Epithelial cell of proximal tubule (primary cell): ENCODE results near the gene OTOG. TPM values are rescaled to one million over a fixed set of nuclear protein-coding genes. Genes with fewer than 3 reads are reported as not detected.

Experiments used
- DNase-seq: peaks from one replicate; pipeline ENCODE4 v3.0.0-alpha.2; 2011; ENCODE audit warnings: low read depth
- H3K4me3 ChIP-seq: 2 replicates; pipeline ENCODE4 v1.5.1; 2011; ENCODE audit warnings: low read depth, mild to moderate bottlenecking, low read length
- CTCF ChIP-seq: conservative IDR thresholded peaks from 2 replicates; pipeline ENCODE4 v1.5.1; 2012; ENCODE audit warnings: low read depth, mild to moderate bottlenecking, low read length
- total RNA-seq: library from RNA; depleted of rRNA; stranded (reverse); fragments of >200 nt; gene quantifications from 2 replicates; pipeline ENCODE4 v1.2.3, GENCODE V29; 2015

Gene OTOG
- total RNA-seq, 1 donor from 2014 or later, result not detected

DNA sequence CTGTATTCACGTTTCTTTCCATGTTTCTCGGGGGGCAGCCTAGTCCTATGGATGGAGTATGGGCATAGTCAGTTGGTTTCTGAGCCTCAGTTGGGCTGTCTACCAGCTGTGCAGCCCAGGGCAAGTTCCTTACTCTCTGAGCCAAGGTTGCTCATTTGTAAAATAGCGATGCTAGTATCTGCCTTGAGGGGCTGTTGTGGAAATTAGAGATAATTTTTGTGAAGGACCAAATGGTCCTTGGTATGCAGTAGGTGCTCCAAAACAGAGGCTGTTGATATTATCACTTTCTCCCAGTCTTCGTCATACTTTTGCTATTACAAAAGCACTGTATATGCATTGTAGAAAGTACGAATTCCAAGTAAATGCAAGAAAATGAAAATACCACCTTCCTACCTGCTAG, 89.7 kb downstream of the OTOG start:
- no peak for DNase-seq

DNA sequence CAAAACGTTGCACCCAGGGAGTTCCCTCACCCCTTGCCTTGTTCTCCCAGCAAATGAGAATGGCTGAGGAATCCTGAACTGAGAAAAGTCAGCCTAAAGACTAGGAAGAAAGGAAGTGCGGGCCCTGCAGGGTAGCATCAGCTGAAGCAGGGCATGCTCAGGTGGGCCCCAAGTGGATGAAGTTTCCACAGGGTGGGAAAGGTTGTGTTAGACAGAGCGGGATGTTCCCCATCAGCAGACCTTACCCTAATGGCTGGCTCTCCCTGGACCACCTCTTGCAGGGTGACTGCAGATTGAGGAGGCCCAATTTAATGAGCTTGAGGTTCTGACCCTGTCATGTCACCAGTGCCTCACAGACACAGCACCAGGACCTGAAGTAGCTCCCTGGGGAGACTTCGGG, 90.8 kb downstream of the OTOG start:
- no peak overlapping the region for H3K4me3 ChIP-seq
- no peak for TF ChIP-seq CTCF
- no peak for DNase-seq

More for the DNA sequence above, 89.7 kb downstream of the OTOG start:
- TF ChIP-seq CTCF, result no peak
- no peak overlapping the region for H3K4me3 ChIP-seq

DNA sequence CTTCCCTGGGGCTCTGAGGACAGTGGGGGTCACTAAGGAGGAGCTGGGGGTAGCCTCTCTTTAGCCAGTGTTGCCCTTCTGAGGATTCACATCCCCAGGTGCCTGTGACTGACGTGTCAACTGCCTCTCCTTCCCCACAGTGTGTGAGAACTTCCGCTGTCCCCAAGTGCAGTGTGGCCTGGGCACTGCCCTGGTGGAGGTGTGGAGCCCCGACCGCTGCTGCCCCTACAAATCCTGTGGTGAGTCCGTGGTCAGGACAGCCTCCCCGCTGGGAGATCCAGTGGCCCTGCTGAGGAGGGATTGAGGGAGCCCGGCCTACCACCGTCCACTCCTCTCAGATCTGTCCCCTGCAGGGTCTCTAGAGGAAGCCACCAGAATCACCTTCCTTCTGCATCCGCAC, 91.3 kb downstream of the OTOG start:
- DNase-seq, result no peak
- no peak overlapping the region for H3K4me3 ChIP-seq
- no peak for TF ChIP-seq CTCF

DNA sequence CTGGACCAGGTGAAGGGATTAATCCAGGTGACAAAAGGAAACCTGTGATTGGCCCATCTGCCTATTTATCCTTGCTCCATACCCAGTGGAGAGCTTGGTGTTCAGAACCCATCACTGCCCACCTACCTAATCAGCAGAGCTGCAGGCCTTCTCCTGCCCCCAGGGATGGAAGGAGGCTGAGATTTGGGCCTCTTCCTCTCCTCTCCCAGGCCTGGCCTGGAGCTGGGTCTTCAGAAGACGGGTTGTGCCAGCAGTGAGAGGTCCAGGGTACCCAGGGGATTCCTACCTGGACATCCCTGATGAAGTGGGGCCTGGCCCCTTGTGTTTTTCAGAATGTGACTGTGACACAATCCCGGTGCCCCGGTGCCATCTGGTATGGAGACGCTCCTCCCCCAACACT, 92.0 kb downstream of the OTOG start:
- no peak for TF ChIP-seq CTCF
- H3K4me3 ChIP-seq, result no peak overlapping the region
- DNase-seq, result no peak

DNA sequence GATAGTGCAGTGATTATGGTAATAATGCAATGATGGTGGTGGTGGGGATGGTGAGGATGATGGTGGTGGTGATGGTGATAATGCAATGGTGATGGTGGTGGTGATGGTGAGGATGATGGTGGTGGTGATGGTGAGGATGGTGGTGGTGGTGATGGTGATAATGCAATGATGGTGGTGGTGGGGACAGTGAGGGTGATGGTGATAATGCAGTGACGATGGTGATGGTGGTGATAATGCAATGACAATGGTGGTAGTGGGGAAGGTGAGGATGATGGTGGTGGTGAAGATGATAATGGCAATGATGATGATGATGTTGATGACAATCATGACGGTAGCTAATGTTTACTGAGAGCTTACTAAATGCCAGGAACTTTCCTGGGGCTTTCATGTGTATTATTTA, 92.7 kb downstream of the OTOG start:
- H3K4me3 ChIP-seq, result no peak overlapping the region
- DNase-seq, result no peak
- no peak for TF ChIP-seq CTCF

DNA sequence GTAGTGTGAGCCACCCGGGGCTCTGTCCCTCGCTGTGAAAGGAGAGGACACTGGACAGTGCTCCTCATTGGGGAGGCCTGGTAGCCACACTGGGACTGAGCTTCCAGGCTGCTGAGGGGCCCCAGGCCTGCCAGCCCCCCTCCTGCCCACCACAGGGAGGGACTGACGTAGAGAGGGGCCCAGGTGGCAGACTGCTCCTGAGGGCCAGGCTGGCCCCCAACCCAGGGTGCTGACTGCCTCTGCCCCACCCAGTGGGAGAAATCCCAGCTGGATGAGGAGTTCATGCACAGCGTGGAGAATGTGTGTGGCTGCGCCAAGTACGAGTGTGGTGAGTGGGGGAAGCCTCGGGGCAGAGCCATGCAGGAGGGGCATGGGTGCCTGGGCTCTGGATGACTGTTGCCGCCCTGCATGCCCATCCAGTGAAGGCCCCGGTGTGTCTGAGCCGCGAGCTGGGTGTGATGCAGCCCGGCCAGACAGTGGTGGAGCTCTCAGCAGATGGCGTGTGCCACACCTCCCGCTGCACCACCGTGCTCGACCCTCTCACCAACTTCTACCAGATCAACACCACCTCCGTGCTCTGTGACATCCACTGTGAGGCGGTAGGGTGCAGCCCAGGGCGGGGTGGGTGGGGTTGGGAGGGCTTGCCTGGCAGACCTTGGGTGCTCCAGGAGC, 93.6 kb downstream of the OTOG start:
- TF ChIP-seq CTCF, result no peak
- no peak for DNase-seq
- H3K4me3 ChIP-seq, result no peak overlapping the region

DNA sequence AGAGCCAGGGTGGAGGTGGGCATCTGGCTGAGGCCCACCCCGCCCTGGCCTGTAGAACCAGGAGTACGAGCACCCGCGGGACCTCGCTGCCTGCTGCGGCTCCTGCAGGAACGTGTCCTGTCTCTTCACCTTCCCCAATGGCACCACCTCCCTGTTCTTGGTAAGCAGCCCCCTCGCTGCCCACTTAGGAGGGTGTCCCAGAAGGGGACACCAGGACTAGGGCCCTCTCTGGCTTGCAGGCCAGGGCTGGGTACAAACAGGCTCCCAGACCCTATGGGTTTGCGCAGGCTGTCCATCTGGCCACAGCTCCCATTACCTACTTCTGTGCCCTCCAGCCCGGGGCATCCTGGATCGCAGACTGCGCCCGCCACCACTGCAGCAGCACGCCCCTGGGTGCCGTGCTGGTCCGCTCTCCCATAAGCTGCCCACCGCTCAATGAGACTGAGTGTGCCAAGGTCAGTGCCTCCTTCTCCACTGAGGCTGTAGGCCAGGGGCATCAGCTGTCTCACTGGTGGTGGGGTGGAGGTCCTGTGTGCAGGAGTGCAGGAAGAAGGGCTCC, 94.8 kb downstream of the OTOG start:
- DNase-seq, result no peak
- no peak for TF ChIP-seq CTCF

More for the DNA sequence above, 94.8 kb downstream of the OTOG start:
- no peak overlapping the region for H3K4me3 ChIP-seq
